Measurements from ENCODE around the gene PCSK4.
"Not testable (repeated sequence)": the region's sequence is repeated elsewhere in the genome, so short reads cannot be mapped to it uniquely, and the experiment has no call there.

PCSK4 gene

DNA sequence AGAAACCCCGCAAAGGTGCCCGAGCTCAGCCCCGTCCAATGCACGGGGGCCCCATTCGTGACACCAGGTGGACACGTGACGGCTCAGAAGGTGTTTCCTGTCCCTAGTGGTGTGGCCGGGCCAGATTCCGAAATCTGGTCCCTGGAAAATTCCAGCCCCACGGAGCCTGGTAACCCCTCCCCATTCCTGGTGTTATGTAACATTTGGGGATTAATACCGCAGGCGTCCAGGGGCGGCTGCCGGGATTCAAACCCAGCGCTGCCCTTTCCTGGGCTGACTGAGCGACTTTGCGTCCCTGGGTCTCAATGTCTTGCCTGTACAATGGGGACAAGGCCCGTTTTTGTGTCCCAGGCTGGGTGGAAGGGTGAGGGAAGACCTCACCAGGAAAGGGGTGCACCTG is 32.7 kb upstream of the PCSK4 start:
- H3K4me3 ChIP-seq (ENCODE audit: low read depth, low read length): no peak overlapping the region

DNA sequence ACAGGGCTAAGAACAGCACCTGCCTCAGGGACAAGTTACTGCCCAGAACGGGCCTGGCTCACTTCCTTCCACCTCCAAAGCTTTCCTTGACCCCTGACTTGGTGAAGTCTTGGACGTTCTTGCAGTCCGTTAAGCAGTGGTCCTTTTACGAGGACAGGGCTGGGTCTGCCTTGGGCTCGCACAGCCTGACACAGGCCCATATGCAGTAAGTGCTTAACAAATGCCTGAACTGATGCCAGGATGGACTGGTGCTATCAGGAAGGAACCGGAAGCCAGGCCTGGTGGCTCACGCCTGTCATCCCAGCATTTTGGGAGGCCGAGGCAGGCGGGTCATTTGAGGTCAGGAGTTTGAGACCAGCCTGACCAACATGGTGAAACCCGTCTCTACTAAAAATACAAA is 31.9 kb upstream of the PCSK4 start:
- H3K4me3 ChIP-seq (ENCODE audit: low read depth, low read length): no peak overlapping the region

DNA sequence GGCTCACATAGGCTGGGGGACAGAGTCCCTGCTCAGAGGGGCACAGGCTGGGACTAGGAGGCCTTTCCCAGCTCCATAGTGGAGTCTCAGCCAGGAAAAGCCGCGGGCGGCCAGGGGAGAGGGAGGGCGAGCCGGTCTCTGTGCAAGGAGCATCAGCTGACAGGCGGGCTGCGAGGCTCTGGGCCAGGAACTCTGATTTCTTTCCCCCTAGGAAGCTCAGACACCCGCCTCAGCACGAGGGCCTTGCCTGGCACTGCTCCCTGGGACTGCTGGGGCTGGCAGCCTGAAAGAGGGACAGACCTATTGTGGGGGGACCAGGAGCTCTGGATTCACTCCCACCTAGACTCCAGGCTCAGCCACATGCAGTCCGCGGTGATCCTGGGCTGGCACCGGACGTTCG is 31.5 kb upstream of the PCSK4 start:
- H3K4me3 ChIP-seq (ENCODE audit: low read depth, low read length): no peak overlapping the region

DNA sequence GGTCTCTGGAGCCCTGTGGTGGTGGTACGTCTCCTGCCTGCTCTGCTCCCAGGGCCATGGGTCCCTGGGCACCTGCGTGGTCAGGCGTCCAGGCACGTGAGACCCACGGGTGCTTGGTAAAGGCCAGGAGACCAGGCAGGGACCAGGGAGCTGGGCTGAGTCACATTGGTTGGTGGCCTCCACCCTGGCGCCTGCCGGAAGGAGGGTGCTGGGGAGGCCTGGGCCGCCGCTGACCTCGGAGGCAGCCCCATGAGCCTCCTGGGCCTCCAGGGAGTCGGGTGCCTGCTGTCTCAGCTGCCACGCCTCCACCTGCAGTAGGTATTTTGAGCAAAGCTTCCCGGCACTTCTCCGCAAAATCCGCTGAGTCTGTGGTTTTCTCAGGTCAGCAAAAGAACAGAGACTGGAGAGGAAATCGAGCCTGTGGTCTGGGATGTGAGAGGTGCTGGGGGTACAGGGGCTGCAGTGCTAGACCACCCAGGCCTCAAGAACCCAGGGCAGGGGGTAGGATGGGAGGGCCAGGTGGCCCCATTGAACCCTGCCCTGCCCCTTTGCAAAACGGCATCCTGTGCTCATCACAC is 30.1 kb upstream of the PCSK4 start:
- no peak overlapping the region for H3K4me3 ChIP-seq (ENCODE audit: low read depth, low read length)

DNA sequence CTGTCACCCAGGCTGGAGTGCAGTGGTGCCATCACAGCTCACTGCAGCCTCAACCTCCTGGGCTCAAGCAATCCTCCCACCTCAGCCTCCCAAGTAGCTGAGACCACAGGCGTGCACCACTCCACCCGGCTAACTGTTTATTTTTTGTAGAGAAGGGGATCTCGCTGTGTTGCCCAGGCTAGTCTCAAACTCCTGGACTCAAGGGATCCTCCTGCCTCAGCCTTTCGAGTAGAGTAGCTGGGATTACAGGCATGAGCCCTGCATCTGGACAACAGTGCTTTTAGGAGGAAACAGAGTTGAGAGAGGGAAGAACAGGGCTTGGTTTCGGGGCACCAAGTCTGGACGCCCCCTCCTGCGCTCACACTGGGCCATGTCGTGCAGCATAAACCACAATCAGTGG is 29.7 kb upstream of the PCSK4 start:
- H3K4me3 ChIP-seq (ENCODE audit: low read depth, low read length): not testable (repeated sequence)

DNA sequence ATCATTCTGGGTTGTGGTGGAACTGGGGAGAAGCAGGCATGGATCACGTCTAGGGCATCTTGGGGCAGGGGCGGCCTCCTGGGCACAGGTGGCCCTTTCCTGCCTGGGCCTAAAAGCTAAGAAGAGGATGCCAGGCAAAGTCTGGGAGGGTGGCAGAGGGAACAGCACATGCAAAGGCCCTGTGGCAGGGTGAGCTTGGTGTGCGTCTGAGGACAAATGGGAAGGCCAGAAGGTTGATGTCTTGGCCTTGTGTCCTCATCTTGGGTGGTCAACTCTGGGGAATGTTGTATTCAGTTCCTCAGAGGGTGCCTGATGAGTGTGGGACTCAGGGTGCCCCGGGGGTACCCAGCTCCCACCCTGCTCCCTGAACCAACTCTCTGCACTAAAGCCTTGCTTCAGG is 28.3 kb upstream of the PCSK4 start:
- H3K4me3 ChIP-seq (ENCODE audit: low read depth, low read length): no peak overlapping the region

DNA sequence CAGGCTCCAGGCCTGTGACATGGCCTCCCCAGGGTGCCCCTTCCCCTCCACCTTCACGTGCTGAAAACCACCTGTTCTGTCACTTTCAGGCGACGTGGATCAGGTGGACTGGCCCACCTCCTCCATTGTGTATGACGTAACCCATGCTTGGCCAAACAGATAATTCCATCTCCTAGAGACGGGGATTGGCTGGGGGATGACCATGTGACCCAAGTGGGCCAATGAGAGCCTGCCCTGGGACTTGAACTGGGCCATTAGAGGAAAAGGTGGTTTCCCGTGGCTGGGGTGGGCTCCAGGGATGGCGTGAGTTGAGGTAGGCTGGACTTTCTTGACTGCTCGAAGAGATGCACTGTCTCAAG is 26.2 kb upstream of the PCSK4 start:
- no peak overlapping the region for H3K4me3 ChIP-seq (ENCODE audit: low read depth, low read length)

DNA sequence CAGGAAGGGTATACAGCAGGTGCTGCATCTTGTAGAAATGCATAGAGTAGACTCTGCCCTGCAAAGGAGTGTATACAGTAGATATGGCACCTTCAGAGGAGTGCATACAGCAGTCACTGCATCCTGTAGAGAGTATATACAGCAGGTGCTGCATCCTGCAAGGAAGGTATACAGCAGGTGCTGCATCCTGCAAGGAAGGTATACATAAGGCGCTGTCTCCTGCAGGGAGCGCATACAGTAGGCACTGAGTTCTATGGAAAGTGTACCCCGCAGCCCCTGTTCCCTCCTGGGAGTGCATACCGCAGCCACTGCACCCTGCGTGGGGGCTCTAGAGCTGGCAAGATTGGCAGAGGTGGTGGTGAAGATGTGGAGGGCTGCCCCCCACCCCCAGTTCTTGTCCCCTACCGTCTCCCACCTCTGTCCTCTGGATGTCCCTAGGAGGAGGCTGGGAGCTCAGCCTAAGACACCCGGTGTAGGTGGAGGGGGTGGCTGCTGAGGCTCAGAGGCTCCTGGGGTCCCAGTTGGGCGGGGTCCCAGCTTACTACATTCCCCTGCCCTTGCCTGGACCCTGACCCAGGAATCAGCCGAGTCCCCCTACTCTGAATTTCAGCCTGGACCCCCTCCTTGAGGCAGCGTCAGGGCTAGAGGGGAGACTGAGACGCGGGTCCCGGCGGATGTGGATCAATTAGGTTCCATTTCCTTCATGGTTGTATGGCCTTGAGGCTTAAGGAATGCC is 25.0 kb upstream of the PCSK4 start:
- H3K4me3 ChIP-seq (ENCODE audit: low read depth, low read length): no peak overlapping the region

DNA sequence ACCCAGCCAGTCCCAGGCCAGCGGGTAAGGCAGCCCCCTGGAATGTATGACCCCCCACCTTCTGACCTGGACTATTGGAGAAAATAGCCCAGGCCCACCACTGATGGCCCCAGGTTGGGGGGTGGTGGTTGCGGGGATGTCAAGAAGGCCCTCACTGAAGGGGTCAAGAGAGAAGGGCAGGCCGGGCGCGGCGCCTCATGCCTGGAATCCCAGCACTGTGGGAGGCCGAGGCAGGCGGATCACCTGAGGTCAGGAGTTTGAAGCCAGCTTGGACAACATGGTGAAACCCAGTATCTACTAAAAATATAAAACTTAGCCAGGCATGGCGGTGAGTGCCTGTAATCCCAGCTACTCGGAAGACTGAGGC is 24.1 kb upstream of the PCSK4 start:
- no peak overlapping the region for H3K4me3 ChIP-seq (ENCODE audit: low read depth, low read length)

DNA sequence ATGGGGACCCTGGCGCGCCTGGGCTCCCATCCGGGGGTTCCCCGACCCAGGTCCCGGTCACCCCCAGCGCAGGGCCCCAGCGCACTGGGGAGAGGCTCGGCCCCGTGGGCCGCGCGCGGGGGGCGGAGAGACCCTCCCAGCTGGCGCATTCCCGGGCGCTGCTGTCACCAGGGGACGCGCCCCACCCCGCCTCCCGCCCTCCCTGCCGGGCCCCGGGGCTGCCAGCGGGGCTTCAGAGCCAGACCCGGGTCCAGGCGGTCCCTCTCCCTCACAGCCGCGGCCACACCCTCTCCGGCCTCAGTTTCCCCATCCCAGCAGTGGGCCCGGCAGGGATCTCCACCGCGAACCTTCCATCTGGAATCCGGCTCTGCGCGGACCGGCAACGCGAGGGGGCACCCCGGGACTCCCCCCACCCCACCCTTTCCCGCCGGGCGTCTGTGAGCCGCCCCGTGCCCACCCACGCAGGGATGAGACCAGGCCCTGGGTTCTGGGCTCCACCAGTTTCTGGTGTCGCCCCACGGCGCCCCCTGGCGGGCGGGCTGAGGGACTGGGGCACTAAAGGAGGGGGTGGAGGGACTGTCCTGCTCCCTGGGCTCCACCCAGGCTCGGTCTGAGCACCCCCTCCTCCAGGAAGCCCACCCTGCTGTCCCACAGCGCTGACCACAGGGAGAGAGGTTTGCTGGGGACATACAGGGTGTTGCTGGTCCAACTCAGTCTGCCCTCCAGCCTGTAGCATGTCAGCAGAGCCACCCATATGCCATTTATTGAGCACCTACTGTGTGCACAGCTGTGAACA is 23.5 kb upstream of the PCSK4 start:
- H3K4me3 ChIP-seq (ENCODE audit: low read depth, low read length): no peak overlapping the region

DNA sequence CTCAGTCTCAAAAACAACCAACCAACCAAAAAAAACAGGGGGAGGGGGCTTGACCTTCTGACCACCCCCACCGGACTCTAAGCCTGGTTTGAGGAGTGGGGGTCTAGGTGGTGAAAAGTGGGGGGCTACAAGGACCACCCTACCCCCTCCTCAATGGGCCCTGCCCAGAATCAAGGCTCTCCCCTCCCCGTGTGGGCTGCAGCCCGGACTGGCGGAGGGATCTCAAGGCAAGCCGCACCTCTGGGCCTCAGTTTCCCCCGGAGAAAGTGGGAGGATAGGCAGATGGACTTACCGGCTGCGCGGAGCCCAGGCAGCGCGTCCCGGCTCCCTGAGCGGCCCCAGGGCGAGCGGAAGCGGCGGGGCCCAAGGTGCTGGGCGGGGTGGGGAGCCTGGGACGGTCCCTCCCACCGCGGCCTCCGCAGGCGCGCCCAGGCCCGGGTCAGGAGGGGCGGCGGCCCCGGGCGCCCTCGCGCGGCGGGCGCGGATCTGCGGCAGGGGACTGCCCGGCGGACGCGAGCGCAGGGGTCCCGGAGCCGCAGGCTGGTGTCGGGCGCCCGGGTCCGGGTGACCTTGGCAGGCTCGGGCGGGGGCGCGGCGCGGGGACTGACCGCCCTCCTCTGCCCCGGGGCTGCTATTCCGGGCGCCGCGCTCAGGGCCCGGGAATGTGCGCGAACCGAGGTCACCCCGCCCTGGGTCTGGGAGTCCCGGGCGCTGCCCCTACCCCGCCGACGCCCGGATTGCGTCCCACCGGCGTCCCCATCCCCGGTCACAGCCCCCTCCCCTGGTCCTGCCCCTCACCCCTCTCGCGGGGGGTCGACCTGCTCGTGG is 22.7 kb upstream of the PCSK4 start, which contains the start of gene ADAMTSL5:
TSS of gene ADAMTSL5 (minus strand) at position 349 of the 828 bp plus-strand sequence. CDS start 2,076 bp downstream, outside the sequence.
- H3K4me3 ChIP-seq (ENCODE audit: low read depth, low read length): peak within 1 kb of the TSS; percentile 17

DNA sequence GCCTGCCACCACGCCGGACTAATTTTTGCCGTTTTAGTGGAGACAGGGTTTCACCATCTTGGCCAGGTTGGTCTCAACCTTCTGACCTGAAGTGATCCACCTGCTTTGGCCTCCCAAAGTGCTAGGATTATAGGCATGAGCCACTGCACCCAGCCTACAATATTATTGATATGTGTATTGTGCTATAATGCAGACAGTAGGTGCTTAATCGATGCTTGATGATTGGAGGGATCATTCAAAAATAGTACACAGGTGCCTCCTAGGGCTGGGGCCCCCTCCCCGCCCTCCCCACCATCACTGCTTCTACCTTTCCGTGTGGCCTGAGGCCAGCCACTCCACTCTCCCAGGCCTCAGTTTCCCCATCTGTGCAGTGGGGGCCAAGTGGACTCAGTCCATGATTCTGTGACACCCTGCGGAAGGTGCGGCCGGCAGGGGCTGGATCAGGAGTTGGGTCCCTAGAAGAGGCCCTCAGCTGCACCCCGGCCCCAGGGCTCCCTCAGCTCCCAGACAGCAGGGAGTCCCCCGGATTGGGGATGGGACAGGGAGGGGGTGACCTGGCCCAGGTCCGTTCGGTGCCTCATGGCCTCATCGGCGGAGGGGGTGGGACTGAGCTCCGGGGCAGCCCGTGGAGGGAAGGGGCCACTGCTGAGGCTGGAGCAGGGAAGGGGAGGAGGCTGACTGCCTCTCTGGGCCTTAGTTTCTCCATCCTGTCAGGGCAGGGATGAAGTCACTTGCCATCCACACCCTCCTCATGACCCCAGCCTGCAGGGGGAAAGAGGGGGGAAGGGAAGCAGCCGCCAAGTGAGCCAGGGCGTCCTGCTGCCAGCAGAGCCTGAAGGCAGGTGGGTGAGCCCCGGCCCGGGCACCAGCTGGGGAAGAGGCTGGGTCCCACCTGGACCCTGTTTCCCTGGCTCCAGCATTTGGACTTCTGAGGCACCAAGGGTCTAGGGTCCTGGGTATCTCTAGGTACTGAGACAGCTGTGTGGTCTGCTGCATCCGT is 21.5 kb upstream of the PCSK4 start:
- H3K4me3 ChIP-seq (ENCODE audit: low read depth, low read length): no peak overlapping the region

DNA sequence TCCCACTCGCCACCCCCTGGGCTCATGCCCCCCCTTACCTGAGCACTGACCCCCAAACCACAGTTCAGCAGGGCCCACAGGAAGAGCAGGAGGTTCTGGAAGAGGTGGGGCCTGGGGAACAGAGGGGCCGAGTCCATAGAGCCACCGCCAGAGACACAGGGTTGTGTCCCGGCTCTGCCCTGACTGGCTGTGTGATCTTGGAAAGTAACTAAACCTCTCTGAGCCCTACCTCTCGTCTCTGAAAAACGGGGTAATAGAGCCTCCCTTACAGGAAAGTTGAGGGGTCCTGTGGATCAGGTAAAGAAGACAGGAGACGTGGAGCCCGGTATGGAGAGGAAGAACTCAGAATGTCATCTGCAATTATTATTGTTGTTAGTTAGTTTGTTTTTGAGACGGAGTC is 20.7 kb upstream of the PCSK4 start:
- H3K4me3 ChIP-seq (ENCODE audit: low read depth, low read length): no peak overlapping the region

DNA sequence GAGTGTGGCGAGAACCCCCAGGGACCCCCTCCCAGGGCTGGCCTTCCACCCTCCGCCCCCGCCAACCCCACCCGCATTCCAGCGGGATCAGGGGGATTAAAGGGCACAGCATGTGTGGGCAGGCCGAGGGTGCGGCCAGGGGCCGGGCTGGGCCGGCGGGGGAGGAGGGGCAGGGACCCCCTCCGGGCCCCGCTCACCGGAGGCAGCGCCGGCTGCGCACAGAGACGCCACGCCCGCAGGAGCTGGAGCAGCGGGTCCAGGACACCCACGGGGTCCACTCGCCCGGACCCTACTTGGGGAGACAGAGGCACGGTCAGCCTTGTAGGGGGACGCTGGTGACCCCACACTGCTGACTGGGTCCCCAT is 20.3 kb upstream of the PCSK4 start:
- H3K4me3 ChIP-seq (ENCODE audit: low read depth, low read length): no peak overlapping the region

DNA sequence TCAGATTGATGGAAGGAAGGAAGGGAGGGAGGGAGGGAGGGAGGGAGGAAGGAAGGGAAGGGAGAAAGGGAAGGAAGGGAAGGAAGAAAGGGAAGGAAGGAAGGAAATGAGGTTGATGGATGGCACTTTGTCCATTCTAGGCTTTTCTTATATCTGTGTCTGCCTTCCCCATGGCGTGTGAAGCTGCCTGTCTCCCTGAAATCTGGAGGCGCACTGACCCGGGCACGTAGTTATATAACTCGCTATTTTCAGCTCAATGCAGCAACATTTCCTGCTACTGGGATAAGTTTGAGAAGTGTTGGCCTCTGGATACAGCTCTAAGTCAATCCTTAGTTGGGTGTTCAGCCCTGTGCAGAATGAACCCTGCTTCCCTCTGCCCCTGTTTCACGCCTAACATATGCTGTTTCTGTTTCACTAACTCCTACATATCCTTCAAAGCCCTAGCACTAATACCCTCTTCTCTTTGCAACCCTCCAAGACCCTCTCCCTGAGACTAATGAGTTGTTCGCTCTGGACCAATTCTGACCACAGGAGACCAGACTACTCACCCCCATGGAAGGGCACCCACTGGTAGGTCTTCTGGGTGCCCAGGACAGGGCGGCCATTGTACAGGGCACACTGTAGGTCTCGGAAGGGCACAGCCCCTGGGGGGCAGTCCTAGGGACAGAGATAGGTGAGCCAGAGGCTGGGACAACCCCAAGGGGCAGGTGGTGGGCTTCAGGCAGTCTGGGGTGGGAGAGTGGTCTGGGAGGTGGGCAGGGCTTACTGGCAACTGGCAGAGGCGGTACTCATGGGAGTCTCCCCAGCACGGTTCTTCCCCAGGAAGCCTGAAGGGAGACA is 19.7 kb upstream of the PCSK4 start:
- H3K4me3 ChIP-seq (ENCODE audit: low read depth, low read length): no peak overlapping the region

DNA sequence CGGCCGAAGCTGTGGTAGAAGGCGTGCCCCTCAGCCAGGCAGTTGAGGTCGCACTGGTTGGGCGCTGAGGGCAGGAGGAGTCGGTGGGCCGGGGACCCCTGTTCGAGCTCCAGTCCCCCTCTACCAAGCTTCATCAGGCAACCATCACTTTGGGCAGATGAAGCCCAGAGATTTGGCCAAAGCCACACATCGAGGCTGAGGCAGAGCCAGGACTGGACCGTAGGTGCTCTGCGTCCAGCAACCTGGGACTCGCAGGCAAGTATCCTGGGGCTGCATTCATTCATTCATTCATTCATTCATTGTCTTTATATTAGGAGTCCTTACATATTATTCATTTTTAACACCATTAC is 18.3 kb upstream of the PCSK4 start:
- H3K4me3 ChIP-seq (ENCODE audit: low read depth, low read length): peak overlapping the region; percentile 10

DNA sequence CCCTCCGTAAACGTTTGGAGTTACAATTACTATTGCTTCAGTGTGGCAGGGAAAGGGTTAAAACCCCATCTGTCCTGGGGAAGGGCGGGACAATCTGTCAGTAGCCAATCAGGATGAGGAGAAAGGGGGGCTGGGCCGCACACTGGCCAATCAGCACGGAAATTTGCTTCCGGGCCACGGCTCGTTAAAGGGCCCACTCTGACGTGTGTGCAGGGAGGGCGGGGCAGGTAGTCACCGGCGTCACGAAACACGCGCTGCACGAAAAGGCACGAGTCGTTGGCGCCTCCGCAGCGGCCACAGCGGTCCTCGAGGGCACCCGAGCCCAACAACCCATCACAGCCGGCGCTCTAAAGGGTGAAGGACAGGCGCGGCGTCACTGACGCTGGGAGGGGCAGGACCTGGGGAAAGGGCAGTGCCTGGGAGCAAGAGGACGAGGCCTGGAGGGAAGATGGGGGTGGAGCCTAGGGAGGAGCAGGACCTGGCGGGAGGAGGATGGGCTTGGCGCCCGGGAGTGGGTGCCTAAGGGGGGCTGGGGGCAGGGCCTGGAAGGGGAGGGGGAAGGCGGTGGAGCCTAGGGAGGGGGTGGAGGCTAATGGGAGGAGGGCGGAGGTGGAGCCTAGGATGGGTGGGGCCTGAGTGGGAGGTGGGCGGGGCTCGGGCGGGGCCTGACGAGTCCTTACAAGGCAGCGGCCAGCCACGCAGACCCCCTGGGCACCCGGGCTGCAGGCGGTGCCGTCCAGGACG is 17.8 kb upstream of the PCSK4 start:
- H3K4me3 ChIP-seq (ENCODE audit: low read depth, low read length): peak overlapping the region; percentile 72

DNA sequence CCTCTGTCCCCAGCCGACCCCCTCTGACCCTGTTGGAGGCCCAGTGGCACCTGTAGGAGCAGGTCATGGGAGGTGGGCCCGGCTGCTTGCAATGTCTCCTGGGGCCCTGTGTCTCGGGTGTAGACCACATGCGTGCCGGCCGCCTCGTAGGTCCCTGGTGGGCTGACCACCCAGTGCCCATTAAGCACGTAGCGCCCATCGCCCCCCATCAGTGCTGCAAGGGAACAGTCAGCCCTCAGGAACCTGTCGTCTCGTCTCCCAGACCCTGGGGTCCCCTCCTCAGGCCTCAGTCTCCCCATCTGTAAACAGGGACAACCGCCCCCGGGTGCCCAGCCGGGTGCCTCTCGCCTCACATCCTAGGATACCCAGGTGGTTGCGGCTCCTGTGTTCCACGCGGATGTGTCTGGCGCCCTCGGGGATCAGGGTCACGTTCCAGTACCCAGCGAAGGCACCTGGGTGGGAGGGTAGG is 17.1 kb upstream of the PCSK4 start:
- H3K4me3 ChIP-seq (ENCODE audit: low read depth, low read length): peak overlapping the region; percentile 8
